ENCODE results near the gene RAD51B. TPM values are rescaled to one million over a fixed set of nuclear protein-coding genes. Genes with fewer than 3 reads are reported as not detected.

Gene RAD51B
- total and polyA plus RNA-seq, 2 donors (not counting 1 experiment from before 2014, with no cell fraction given): 4.6 to 16.3 TPM

GRCh38 chr14:68173227-68173972 is 353.8 kb downstream of the RAD51B start:
- DNase-seq (ENCODE audit: low read depth in 2 of 2): peak; percentile 27 to 44
- Histone ChIP-seq H3K9ac (ENCODE audit: insufficient read depth, low read length) (no peak overlapping the region), H3K27me3 (ENCODE audit: control insufficient read depth, insufficient read depth, low read length) (no peaks in the 10 kb centered on the region), H3K79me2 (ENCODE audit: control insufficient read depth, insufficient read depth, low read length) (no peaks in the 10 kb centered on the region), H4K20me1 (ENCODE audit: control insufficient read depth, extremely low read depth, insufficient read depth, low read length) (no peaks in the 10 kb centered on the region), H3K4me2 (ENCODE audit: extremely low read depth, insufficient read depth, low read length) (no peak overlapping the region), H2AFZ (ENCODE audit: low read length) (no peak overlapping the region), H3K27ac (ENCODE audit: insufficient read depth, low read length) (no peak overlapping the region), H3K4me3 (replicated peaks in 1 of 4; ENCODE audit: control extremely low read depth in 1 of 4, insufficient read depth in 1 of 4, low read depth in 3 of 4, low read length in 4 of 4) (no peak overlapping the region), H3K9me3 (ENCODE audit: control insufficient read depth, insufficient read depth, low read depth, low read length) (no peaks in the 10 kb centered on the region), H3K4me1 (ENCODE audit: control insufficient read depth, extremely low read depth, insufficient read depth, low read length) (no peaks in the 10 kb centered on the region), H3K36me3 (ENCODE audit: control insufficient read depth, insufficient read depth, low read length) (no peaks in the 10 kb centered on the region)
- TF ChIP-seq CTCF (conservative IDR thresholded peaks at IDR 0.05 in 1 of 2, IDR thresholded peaks at IDR 0.05 in 1 of 2; ENCODE audit: low read depth in 1 of 2, low read length in 2 of 2) (no peak), EZH2 (IDR thresholded peaks at IDR 0.05; ENCODE audit: low read length, missing control alignments) (no peak)

DNA sequence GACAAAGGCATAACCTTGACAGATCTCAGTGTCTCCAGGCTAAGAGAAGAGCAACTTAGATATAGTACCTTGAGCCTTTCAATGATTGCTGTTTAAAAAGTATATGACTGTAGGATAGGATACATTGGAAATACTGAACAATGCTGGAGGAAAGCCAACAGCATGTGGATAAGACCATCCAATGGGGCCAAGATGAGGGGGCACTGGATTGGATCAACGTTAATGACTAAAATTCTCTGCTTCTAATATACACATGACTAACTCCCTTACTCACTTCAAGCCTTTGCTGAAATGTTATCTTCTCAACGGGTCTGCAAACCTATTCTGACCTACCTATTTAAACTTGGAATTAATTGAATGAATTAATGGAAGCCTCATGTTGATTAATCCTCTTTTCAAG is 354.9 kb downstream of the RAD51B start:
- Histone ChIP-seq H3K36me3 (ENCODE audit: control insufficient read depth, insufficient read depth, low read length) (no peaks in the 10 kb centered on the region), H3K4me3 (replicated peaks in 1 of 4; ENCODE audit: control extremely low read depth in 1 of 4, insufficient read depth in 1 of 4, low read depth in 3 of 4, low read length in 4 of 4) (no peak overlapping the region), H3K27ac (ENCODE audit: insufficient read depth, low read length) (no peak overlapping the region), H4K20me1 (ENCODE audit: control insufficient read depth, extremely low read depth, insufficient read depth, low read length) (no peaks in the 10 kb centered on the region), H3K4me1 (ENCODE audit: control insufficient read depth, extremely low read depth, insufficient read depth, low read length) (no peaks in the 10 kb centered on the region), H3K27me3 (ENCODE audit: control insufficient read depth, insufficient read depth, low read length) (no peaks in the 10 kb centered on the region), H3K79me2 (ENCODE audit: control insufficient read depth, insufficient read depth, low read length) (no peaks in the 10 kb centered on the region), H3K4me2 (ENCODE audit: extremely low read depth, insufficient read depth, low read length) (no peak overlapping the region), H3K9ac (ENCODE audit: insufficient read depth, low read length) (no peak overlapping the region), H2AFZ (ENCODE audit: low read length) (no peak overlapping the region), H3K9me3 (ENCODE audit: control insufficient read depth, insufficient read depth, low read depth, low read length) (no peaks in the 10 kb centered on the region)
- DNase-seq (ENCODE audit: low read depth in 2 of 2): peak in 1 of 2 donors; percentile 51
- TF ChIP-seq CTCF (conservative IDR thresholded peaks at IDR 0.05 in 1 of 2, IDR thresholded peaks at IDR 0.05 in 1 of 2; ENCODE audit: low read depth in 1 of 2, low read length in 2 of 2) (no peak), EZH2 (IDR thresholded peaks at IDR 0.05; ENCODE audit: low read length, missing control alignments) (no peak)

- Histone ChIP-seq H3K4me1 (ENCODE audit: control insufficient read depth, extremely low read depth, insufficient read depth, low read length) (peaks cover 6% of the 10 kb centered on the region), H3K79me2 (ENCODE audit: control insufficient read depth, insufficient read depth, low read length) (no peaks in the 10 kb centered on the region), H3K4me3 (replicated peaks in 1 of 4; ENCODE audit: control extremely low read depth in 1 of 4, insufficient read depth in 1 of 4, low read depth in 3 of 4, low read length in 4 of 4) (no peak overlapping the region), H3K27me3 (ENCODE audit: control insufficient read depth, insufficient read depth, low read length) (no peaks in the 10 kb centered on the region), H3K9me3 (ENCODE audit: control insufficient read depth, insufficient read depth, low read depth, low read length) (no peaks in the 10 kb centered on the region), H3K9ac (ENCODE audit: insufficient read depth, low read length) (no peak overlapping the region), H2AFZ (ENCODE audit: low read length) (no peak overlapping the region), H3K36me3 (ENCODE audit: control insufficient read depth, insufficient read depth, low read length) (no peaks in the 10 kb centered on the region), H3K27ac (ENCODE audit: insufficient read depth, low read length) (no peak overlapping the region), H3K4me2 (ENCODE audit: extremely low read depth, insufficient read depth, low read length) (no peak overlapping the region), H4K20me1 (ENCODE audit: control insufficient read depth, extremely low read depth, insufficient read depth, low read length) (no peaks in the 10 kb centered on the region)
- no peak for DNase-seq (ENCODE audit: low read depth in 2 of 2)
- TF ChIP-seq EZH2 (IDR thresholded peaks at IDR 0.05; ENCODE audit: low read length, missing control alignments) (no peak), CTCF (conservative IDR thresholded peaks at IDR 0.05 in 1 of 2, IDR thresholded peaks at IDR 0.05 in 1 of 2; ENCODE audit: low read depth in 1 of 2, low read length in 2 of 2) (no peak)
Measured at GRCh38 chr14:68176687-68177086, 357.1 kb downstream of the RAD51B start.
